Nephron (organoid): ENCODE measurements around the gene DGKD.

ENCODE experiments used
- H3K27ac Mint-ChIP-seq, 3 experiments: 2 replicates each; pipeline ENCODE4 v1.8.0; 2020; ENCODE audit warnings: mixed read lengths in 3 of 3, mild to moderate bottlenecking in 2 of 3, moderate library complexity in 1 of 3
- H3K27me3 Mint-ChIP-seq: 2 replicates; pipeline ENCODE4 v1.8.0; 2021; ENCODE audit warnings: low read depth, mild to moderate bottlenecking, moderate library complexity, mixed read lengths
- H3K36me3 Mint-ChIP-seq: 2 replicates; pipeline ENCODE4 v1.8.0; 2020; ENCODE audit warnings: low read depth, mixed read lengths
- H3K4me1 Mint-ChIP-seq: 2 replicates; pipeline ENCODE4 v1.8.0; 2020; ENCODE audit warnings: mixed read lengths
- H3K4me3 Mint-ChIP-seq, 3 experiments: 2 replicates each; pipeline ENCODE4 v1.8.0; 2020; ENCODE audit warnings: mild to moderate bottlenecking in 3 of 3, mixed read lengths in 3 of 3, moderate library complexity in 2 of 3
- H3K9me3 Mint-ChIP-seq: 2 replicates; pipeline ENCODE4 v1.8.0; 2020; ENCODE audit warnings: mixed read lengths
- TF ChIP-seq, protein P1 (sequence below), 3 experiments: fragments of 200-600 bp; sonication (generic); IDR thresholded peaks; one replicate each; pipeline ENCODE4 v1.5.0; 2021; ENCODE audit warnings: antibody characterized with exemption in 3 of 3; ENCODE audit not compliant: unreplicated experiment in 3 of 3

The DGKD gene

DNA sequence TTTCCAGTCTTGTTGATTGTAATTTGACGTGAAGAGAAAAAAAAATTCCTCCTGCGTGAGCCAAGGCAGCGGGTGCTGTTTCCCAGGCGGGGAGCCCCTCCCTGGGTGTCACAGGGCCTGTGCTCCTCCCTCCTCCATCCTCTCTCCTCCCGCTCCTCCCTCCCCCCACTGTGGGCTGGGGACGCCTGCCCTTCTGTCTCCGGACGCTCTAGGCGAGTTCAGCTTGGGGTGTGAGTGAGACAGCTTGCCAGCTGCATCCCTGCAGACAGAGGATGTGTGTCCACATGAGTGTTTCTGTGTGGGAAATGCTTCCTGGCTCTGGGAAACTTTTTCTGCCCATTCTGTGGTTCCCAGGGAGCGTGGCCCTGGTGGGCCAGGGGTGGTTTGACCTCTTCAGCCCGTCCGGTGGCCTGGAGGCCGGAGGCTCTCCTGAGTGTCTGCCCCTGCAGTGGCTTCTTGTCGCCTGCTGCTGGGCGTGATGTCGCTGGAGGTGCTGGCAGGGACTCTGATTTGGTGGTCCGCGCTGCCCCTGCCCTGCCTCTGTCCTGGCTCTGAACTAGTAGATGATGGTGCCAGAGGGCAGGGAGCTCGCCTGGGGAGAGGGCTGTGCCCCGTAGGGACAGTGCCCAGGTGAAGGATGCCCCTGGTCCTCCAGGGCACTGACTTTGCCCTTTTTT is 115.9 kb downstream of the DGKD start:
- Mint-ChIP-seq H3K9me3 (no peaks in the 10 kb centered on the region), H3K27ac (peak overlapping the region; percentile 59 to 82 (median 60)), H3K27me3 (no peaks in the 10 kb centered on the region), H3K4me3 (no peak overlapping the region), H3K4me1 (peaks cover 8% of the 10 kb centered on the region), H3K36me3 (peaks cover 59% of the 10 kb centered on the region)
- TF ChIP-seq, protein P1, sequence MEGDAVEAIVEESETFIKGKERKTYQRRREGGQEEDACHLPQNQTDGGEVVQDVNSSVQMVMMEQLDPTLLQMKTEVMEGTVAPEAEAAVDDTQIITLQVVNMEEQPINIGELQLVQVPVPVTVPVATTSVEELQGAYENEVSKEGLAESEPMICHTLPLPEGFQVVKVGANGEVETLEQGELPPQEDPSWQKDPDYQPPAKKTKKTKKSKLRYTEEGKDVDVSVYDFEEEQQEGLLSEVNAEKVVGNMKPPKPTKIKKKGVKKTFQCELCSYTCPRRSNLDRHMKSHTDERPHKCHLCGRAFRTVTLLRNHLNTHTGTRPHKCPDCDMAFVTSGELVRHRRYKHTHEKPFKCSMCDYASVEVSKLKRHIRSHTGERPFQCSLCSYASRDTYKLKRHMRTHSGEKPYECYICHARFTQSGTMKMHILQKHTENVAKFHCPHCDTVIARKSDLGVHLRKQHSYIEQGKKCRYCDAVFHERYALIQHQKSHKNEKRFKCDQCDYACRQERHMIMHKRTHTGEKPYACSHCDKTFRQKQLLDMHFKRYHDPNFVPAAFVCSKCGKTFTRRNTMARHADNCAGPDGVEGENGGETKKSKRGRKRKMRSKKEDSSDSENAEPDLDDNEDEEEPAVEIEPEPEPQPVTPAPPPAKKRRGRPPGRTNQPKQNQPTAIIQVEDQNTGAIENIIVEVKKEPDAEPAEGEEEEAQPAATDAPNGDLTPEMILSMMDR (IDR thresholded peaks at IDR 0.05; ENCODE audit: unreplicated experiment in 3 of 3): no peak

DNA sequence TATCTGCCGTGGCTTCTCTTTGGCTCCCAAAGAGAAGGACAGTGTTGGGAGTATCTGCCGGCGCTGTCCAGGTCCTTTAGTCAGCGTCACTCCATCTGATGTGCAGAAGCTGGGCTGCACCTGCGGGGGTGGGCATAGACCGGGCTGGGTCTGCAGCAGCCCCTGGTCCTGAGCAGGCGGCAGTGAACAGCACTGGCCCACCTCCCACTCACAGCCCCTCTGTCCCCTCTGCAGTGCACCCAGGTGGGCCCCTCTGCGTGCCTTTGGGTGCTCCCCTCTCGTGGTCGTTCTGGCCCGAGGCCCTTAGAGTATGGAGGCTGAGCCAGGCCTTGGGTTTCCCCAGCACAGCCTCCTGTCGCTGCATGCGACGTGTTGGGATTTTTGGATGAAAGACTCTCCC is 116.5 kb downstream of the DGKD start:
- no peaks in the 10 kb centered on the region for H3K27me3 Mint-ChIP-seq

DNA sequence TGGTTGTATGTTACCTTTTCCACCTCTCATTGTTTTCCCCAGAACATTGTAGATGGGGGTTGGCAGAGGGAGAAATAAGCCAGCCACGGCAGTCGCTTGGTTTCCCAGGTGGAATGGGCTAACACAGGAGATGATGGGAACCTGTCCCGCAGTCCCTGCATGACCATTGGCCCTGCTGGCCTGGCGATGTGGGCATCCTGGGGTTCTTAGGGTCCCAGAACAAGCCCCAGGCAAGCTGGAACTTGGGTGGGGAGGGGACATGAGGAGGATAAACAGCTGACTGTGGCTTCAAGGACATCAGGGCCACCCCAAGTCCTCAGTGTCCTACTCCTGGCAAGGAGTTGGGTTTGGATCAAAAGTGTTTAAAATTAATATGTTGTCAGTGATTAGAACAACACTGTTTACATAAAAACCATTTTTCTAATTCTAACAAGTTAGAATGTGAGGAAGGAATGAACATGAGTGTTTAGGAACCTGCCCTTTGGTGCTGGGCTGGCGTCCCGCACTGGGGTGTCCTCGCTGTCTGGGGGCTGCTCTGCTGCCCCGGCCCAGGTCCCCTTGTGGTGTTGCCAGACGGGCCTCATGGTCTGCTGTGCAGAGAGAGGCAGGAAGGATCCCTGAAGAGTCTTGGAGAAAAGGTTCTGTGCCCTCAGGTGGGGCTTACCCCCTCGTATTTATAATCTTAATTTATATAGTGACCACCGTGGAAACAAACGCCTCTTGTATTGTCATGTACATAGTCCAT is 117.2 kb downstream of the DGKD start:
- TF ChIP-seq, protein P1 (IDR thresholded peaks at IDR 0.05; ENCODE audit: unreplicated experiment in 3 of 3): no peak
- peaks cover 8% of the 10 kb centered on the region for H3K4me1 Mint-ChIP-seq
- no peak overlapping the region for H3K27ac Mint-ChIP-seq
- no peaks in the 10 kb centered on the region for H3K27me3 Mint-ChIP-seq
- no peaks in the 10 kb centered on the region for H3K9me3 Mint-ChIP-seq
- H3K4me3 Mint-ChIP-seq: no peak overlapping the region
- H3K36me3 Mint-ChIP-seq: peaks cover 54% of the 10 kb centered on the region

More for the DNA sequence above, 116.5 kb downstream of the DGKD start:
- H3K36me3 Mint-ChIP-seq: peaks cover 58% of the 10 kb centered on the region
- no peak overlapping the region for H3K4me3 Mint-ChIP-seq
- no peaks in the 10 kb centered on the region for H3K9me3 Mint-ChIP-seq
- H3K27ac Mint-ChIP-seq: no peak overlapping the region
- TF ChIP-seq, protein P1 (IDR thresholded peaks at IDR 0.05; ENCODE audit: unreplicated experiment in 3 of 3): no peak
- H3K4me1 Mint-ChIP-seq: peaks cover 8% of the 10 kb centered on the region

DNA sequence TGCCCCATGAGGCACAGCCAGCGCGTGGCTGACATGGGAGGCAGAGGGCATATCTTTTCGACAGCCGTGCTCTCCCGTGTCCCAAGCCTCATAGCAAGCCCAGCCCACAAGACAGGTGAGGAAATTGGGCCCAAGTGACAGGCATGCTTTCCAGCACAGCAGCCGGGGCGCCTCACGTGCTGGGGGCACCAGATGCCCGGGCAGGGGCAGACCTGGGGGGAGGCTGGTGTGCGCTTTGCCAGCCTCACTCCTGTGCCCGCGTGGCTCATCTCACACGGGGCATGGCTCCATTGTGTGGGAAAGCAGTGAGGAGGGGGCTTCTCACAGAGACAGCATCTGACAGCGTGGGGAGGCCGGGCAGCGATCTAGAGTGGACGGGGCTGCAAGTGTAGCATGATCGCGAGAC is 119.1 kb downstream of the DGKD start:
- H3K4me1 Mint-ChIP-seq: peaks cover 8% of the 10 kb centered on the region
- H3K9me3 Mint-ChIP-seq: no peaks in the 10 kb centered on the region
- no peak overlapping the region for H3K27ac Mint-ChIP-seq
- no peak overlapping the region for H3K4me3 Mint-ChIP-seq
- TF ChIP-seq, protein P1 (IDR thresholded peaks at IDR 0.05; ENCODE audit: unreplicated experiment in 3 of 3): no peak
- peaks cover 41% of the 10 kb centered on the region for H3K36me3 Mint-ChIP-seq
- H3K27me3 Mint-ChIP-seq: no peaks in the 10 kb centered on the region

DNA sequence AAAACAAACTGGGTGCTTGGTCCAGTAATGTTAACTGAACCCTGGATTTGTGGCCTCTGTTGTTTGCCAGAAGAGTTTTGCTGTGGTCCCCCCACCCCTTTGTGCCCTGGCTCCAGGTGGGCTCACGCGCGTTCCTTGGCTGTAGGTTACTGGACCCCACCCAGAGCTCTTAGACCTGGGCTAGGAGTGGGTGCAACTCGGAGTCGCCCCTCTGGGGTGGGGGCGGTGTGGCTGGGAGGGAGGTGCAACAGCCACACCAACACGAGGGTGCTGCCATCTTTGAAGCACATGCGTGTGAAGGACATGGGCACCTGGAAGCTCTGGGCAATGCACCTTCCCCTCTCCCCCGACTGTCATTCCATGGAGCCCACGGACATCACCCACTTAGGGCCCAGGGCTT is 119.6 kb downstream of the DGKD start:
- TF ChIP-seq, protein P1 (IDR thresholded peaks at IDR 0.05; ENCODE audit: unreplicated experiment in 3 of 3): no peak
- Mint-ChIP-seq H3K4me1 (peaks cover 8% of the 10 kb centered on the region), H3K27me3 (no peaks in the 10 kb centered on the region), H3K27ac (no peak overlapping the region), H3K9me3 (no peaks in the 10 kb centered on the region), H3K36me3 (peaks cover 39% of the 10 kb centered on the region), H3K4me3 (no peak overlapping the region)
